ENCODE results near the gene CYB561D1.

Gene CYB561D1

GRCh38 chr1:109479311-109479710 is 14.6 kb upstream of the CYB561D1 start:
- no peak for DNase-seq (ENCODE audit: low spot score)
- in situ Hi-C loops (cut with MboI; ENCODE audit: low sequenced_read_pairs, unreplicated experiment): no loop called here
- TF ChIP-seq CTCF (IDR thresholded peaks at IDR 0.05; ENCODE audit: borderline replicate concordance, control extremely low read depth, extremely low read depth, insufficient read depth, missing control alignments): no peak

- TF ChIP-seq CTCF (IDR thresholded peaks at IDR 0.05; ENCODE audit: borderline replicate concordance, control extremely low read depth, extremely low read depth, insufficient read depth, missing control alignments): no peak
- no peak for DNase-seq (ENCODE audit: low spot score)
- in situ Hi-C loops (cut with MboI; ENCODE audit: low sequenced_read_pairs, unreplicated experiment): no loop called here
Observed at GRCh38 chr1:109479901-109480300, 14.0 kb upstream of the CYB561D1 start.

GRCh38 chr1:109481646-109482045 is 12.2 kb upstream of the CYB561D1 start:
- in situ Hi-C loops (cut with MboI; ENCODE audit: low sequenced_read_pairs, unreplicated experiment): no loop called here
- no peak for TF ChIP-seq CTCF (IDR thresholded peaks at IDR 0.05; ENCODE audit: borderline replicate concordance, control extremely low read depth, extremely low read depth, insufficient read depth, missing control alignments)

GRCh38 chr1:109482242-109482641 is 11.7 kb upstream of the CYB561D1 start:
- no peak for DNase-seq (ENCODE audit: low spot score)
- in situ Hi-C loops (cut with MboI; ENCODE audit: low sequenced_read_pairs, unreplicated experiment): no loop called here
- no peak for TF ChIP-seq CTCF (IDR thresholded peaks at IDR 0.05; ENCODE audit: borderline replicate concordance, control extremely low read depth, extremely low read depth, insufficient read depth, missing control alignments)

More at GRCh38 chr1:109481646-109482045, 12.2 kb upstream of the CYB561D1 start:
- DNase-seq (ENCODE audit: low spot score): no peak

GRCh38 chr1:109482791-109483671 is 10.9 kb upstream of the CYB561D1 start:
- TF ChIP-seq CTCF (IDR thresholded peaks at IDR 0.05; ENCODE audit: borderline replicate concordance, control extremely low read depth, extremely low read depth, insufficient read depth, missing control alignments): no peak
- DNase-seq (ENCODE audit: low spot score): peak; percentile 41
- in situ Hi-C loops (cut with MboI; ENCODE audit: low sequenced_read_pairs, unreplicated experiment): no loop called here

- TF ChIP-seq CTCF (IDR thresholded peaks at IDR 0.05; ENCODE audit: borderline replicate concordance, control extremely low read depth, extremely low read depth, insufficient read depth, missing control alignments): no peak
- in situ Hi-C loops (cut with MboI; ENCODE audit: low sequenced_read_pairs, unreplicated experiment): no loop called here
- DNase-seq (ENCODE audit: low spot score): peak; percentile 99
Observed at GRCh38 chr1:109483672-109484518, 10.0 kb upstream of the CYB561D1 start, which contains the start of gene ATXN7L2. Gene ATXN7L2 (plus strand): TSS chr1:109483905. CDS start chr1:109483954, 49 bp downstream.
